GM12864 (cell line): ENCODE measurements around the gene KIF6.

ENCODE experiments used
- DNase-seq: peaks from one replicate; pipeline ENCODE4 v3.0.0-alpha.2; 2011; ENCODE audit warnings: low read depth
- H3K4me3 ChIP-seq: 2 replicates; pipeline ENCODE4 v1.5.1; 2011; ENCODE audit warnings: mild to moderate bottlenecking, low read depth, low read length, control low read depth
- TF ChIP-seq, protein P1 (sequence below): IDR thresholded peaks from 2 replicates; pipeline ENCODE4 v1.5.1; 2011; ENCODE audit warnings: low read depth, mild to moderate bottlenecking, moderate library complexity, low read length, control low read depth, inconsistent platforms; ENCODE audit errors: missing control alignments

KIF6 gene

DNA sequence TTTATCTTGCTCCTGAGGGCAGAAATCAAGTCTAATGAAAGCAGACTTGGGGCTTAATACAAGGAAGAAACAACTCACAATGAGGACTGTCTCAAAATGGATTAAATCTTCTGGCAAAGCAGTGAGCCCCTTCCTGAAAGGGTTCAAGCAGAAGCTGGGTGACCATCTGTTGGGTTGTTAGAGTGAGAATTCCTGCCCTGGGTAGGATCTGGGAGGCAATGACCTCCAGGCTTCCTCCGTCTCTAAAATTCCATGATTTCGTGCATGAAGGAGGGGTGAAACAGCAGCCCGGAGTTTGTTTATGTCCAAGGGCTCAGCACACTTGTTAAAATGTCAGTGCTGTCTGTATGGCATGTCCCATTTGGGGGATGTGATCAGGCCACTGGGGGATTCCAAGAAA is 338.7 kb downstream of the KIF6 start:
- DNase-seq: no peak
- TF ChIP-seq, protein P1, sequence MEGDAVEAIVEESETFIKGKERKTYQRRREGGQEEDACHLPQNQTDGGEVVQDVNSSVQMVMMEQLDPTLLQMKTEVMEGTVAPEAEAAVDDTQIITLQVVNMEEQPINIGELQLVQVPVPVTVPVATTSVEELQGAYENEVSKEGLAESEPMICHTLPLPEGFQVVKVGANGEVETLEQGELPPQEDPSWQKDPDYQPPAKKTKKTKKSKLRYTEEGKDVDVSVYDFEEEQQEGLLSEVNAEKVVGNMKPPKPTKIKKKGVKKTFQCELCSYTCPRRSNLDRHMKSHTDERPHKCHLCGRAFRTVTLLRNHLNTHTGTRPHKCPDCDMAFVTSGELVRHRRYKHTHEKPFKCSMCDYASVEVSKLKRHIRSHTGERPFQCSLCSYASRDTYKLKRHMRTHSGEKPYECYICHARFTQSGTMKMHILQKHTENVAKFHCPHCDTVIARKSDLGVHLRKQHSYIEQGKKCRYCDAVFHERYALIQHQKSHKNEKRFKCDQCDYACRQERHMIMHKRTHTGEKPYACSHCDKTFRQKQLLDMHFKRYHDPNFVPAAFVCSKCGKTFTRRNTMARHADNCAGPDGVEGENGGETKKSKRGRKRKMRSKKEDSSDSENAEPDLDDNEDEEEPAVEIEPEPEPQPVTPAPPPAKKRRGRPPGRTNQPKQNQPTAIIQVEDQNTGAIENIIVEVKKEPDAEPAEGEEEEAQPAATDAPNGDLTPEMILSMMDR: no peak
- no peak overlapping the region for H3K4me3 ChIP-seq

DNA sequence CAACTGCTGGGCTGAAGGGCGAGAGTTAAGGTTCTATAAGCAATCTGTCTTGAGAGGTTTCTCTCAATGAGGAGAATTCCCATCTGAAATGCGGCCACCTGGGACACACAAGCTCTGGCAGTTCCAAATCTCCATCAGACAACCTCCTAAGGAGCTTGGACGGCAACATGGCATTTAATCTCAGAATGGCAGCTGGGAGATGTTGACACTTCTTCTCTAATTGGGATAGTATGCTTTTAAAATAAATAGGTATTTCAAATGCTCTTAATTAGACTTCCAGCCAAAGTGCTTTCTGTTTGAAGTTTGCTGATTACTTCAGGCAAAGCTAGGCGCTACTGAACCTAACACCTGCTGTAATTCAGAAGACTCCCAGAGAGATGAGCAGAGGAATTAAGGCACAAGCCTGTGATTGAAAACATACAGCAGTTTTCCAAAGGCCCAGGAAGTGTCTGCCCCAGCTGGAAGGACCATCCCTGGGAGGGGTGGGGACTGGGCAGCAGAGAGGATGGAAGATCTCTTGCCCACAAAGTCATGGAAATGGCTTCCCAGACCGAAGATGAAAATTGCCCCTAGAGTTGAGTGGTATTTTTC is 343.6 kb downstream of the KIF6 start:
- no peak for DNase-seq

DNA sequence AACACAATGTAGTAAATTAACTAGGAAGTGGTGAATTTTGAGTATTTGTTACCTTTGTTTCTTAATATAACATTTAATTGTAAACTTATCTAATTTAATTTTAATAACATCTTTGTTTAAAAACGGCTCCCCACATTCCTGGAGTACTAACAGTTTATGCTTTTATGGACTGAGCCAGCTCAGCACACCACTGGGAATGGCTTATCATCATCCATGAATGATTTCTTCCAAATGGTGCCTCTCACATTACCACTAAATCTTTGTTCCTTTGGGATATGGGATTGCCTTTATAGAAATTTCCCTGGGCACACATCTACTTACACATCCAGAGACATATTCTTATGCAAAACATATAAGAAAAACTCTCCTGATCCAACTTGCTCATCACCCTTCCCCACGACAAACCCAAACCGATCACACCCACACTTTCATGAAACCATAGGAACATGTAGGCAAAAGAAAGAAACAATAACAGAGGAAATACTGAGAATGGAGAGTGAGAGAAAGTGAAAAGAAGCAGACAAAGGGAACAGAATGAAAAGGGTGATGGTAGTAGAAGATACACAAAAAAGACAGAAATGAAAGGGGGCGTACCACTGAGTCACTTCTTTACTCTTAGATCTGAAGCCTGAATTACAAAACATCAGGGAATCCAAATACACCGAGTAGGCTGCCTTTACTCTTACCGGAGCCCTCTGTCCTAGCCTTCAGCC is 344.2 kb downstream of the KIF6 start:
- TF ChIP-seq, protein P1: no peak
- DNase-seq: no peak
- H3K4me3 ChIP-seq: no peak overlapping the region

More for the DNA sequence above, 343.6 kb downstream of the KIF6 start:
- H3K4me3 ChIP-seq: no peak overlapping the region
- TF ChIP-seq, protein P1: no peak

DNA sequence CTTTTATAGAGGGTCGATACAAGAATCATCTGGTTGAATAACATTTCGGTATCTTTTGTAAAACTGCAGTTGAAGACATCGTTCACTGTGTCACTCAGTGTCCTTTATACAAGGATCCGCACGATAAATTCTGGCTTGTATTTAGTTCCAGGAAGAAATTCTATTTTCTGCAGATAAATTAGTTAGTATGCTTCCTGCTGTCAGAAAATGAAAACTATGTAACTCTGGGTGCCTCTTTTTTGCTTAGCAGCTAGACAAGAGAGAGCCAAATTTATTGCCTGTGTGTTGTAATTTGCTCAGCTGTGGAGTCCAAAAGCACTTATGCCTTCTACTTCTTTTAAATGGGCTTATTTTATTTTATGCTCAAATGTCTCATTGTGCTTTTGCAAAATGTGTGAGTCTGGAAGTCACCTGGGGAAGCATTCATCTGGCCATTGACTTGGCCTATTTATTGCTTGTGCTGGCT is 346.2 kb downstream of the KIF6 start:
- H3K4me3 ChIP-seq: no peak overlapping the region
- TF ChIP-seq, protein P1: no peak
- DNase-seq: no peak

DNA sequence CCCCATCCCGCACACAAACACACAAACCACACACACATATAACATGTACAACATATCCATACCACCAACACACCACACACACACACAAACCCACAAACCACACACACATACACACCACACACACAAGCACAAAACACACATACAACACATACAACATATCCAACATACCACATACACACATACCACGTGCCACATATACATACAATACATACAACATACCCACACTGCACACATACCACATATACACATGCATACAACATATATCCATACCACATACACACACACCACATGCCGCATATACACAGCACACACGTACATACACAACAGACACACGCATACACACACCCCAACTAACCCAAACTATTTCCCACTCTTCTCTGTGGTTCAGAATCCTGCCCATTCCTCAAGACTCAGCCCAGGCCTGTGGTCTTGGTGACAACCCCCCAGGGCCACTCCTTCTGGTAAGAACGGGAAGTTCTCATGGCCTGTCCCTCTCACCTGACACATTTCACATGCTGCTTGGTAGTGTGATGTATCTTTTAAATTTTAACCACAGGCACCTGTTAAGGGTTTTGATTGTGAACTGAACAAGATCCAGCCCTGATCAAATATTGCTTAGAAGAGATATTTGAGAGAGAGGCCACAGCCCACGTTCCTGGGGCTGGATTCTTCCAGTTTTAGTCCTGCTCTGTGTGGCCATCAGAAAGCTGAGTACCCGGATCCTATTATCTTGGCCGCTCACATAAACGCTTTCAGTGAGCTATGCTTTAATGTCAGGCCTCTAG is 346.8 kb downstream of the KIF6 start:
- H3K4me3 ChIP-seq: no peak overlapping the region
- TF ChIP-seq, protein P1: no peak
- DNase-seq: no peak

DNA sequence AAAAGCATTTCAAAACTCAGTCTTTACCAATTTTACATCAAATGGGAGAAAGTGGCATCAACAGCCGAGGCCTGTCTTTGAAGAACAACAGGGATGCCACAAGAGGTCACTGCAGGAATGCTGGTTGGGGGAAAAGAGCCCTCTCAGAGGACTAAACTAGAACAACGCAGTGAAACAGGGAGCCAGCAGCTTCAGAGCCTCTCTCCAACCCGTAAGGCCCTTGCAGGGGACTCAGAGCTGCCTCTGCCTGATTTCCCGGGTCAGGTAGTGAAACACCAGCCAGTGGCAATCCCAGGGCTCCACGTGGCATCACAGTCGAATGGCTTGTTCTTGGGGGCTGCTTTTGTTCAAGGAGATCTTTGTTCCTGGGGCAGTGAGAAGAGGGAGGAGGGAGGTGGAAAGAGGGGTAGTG is 347.7 kb downstream of the KIF6 start:
- TF ChIP-seq, protein P1: peak; percentile 63
- no peak for DNase-seq
- H3K4me3 ChIP-seq: no peak overlapping the region
